Muscle of leg (tissue), 11 donors: ENCODE data around the gene CAMK2G. TPM values are rescaled to one million over a fixed set of nuclear protein-coding genes. Genes with fewer than 3 reads are reported as not detected.

ENCODE experiments used
- DNase-seq: peaks from one replicate; pipeline ENCODE4 v3.0.0; 2013
- H3K27ac ChIP-seq: one replicate; pipeline ENCODE4 v1.5.1; 2013; ENCODE audit warnings: mild to moderate bottlenecking, low read length, control low read depth
- H3K27me3 ChIP-seq: one replicate; pipeline ENCODE4 v1.6.1; 2013; ENCODE audit warnings: low read length; ENCODE audit not compliant: control insufficient read depth, insufficient read depth
- H3K36me3 ChIP-seq: one replicate; pipeline ENCODE4 v1.6.1; 2013; ENCODE audit warnings: low read length; ENCODE audit not compliant: control insufficient read depth, insufficient read depth
- H3K4me1 ChIP-seq: one replicate; pipeline ENCODE4 v1.6.1; 2013; ENCODE audit warnings: low read length; ENCODE audit not compliant: control insufficient read depth, insufficient read depth
- H3K4me3 ChIP-seq: one replicate; pipeline ENCODE4 v1.5.1; 2013; ENCODE audit warnings: low read length, control low read depth
- H3K9me3 ChIP-seq: replicated peaks from 2 replicates; pipeline ENCODE4 v1.6.1; 2013; ENCODE audit warnings: low read depth, low read length; ENCODE audit not compliant: control insufficient read depth
- WGBS: methylation state at CpG from one replicate; pipeline ENCODE4 v1.1.5; 2013; ENCODE audit warnings: missing lambda C conversion rate; ENCODE audit not compliant: insufficient coverage; 5-methylcytosine and 5-hydroxymethylcytosine counted together
- polyA plus RNA-seq, 8 donors: library from polyadenylated mRNA; unstranded; fragments of 120-200 nt; gene quantifications; one replicate each; pipeline versions ENCODE4 v1.2.1 to v1.2.3, GENCODE V29; 2013; ENCODE audit warnings: inconsistent platforms in 1 of 8, low replicate concordance in 1 of 8; ENCODE audit not compliant: insufficient read length in 8 of 8, insufficient read depth in 1 of 8
- total RNA-seq: library from RNA; stranded (reverse); fragments of 120-200 nt; gene quantifications from one replicate; pipeline ENCODE4 v1.2.4, GENCODE V29; 2013

Gene CAMK2G
- total and polyA plus RNA-seq, 9 donors, result 18.4 to 34.7 (median 25.3) TPM

DNA sequence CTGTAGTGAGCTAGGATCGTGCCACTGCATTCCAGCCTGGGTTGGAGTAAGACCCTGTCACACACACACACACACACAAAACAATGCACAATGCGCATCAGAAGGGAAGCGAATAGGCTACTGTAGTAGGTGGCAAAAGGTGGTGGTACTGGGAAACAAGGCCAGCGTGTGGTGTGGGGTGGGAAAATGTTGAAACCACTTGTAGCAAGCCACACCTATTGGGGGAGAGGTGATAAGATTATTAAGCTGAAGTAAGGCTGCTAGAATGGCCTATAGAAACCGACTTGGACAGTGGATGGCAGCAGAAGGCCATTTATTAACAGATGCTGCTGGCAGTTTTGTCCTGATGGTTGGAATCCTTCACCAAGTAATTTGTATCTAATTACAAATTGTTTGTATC lies 99.7 kb downstream of the CAMK2G start:
- Histone ChIP-seq H3K4me1 (peaks cover 27% of the 10 kb centered on the region), H3K4me3 (no peak overlapping the region), H3K27me3 (no peaks in the 10 kb centered on the region), H3K27ac (no peak overlapping the region), H3K9me3 (no peaks in the 10 kb centered on the region), H3K36me3 (peaks cover 55% of the 10 kb centered on the region)
- WGBS, result 50% methylated on average over 1 of the region's 5 CpGs
- DNase-seq, result no peak

DNA sequence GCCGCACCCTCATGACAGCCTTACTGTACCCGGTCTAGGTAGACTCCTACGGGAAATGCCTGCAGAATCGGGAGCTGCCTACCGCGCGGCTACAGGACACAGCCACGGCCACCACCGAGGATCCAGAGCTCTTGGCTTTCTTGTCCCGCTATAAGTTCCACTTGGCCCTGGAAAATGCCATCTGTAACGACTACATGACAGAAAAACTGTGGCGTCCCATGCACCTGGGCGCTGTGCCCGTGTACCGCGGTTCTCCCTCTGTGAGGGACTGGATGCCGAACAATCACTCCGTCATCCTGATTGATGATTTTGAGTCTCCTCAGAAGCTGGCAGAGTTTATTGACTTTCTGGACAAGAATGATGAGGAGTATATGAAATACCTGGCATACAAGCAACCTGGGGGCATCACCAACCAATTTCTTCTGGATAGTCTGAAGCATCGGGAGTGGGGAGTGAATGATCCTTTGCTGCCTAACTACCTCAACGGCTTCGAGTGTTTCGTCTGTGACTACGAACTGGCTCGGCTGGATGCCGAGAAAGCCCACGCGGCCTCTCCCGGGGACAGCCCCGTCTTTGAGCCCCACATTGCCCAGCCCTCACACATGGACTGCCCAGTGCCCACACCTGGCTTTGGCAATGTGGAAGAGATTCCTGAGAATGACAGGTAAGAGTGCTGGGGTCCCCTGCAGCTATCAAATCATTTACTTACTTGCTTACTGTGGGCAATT lies 101.0 kb downstream of the CAMK2G start:
- peaks cover 27% of the 10 kb centered on the region for H3K4me1 ChIP-seq
- WGBS, result 4% methylated on average over 26 of the region's 29 CpGs
- H3K36me3 ChIP-seq, result peaks cover 60% of the 10 kb centered on the region
- DNase-seq, result no peak
- peak overlapping the region; percentile 76 for H3K4me3 ChIP-seq
- H3K9me3 ChIP-seq, result no peaks in the 10 kb centered on the region
- H3K27ac ChIP-seq, result peak overlapping the region; percentile 98
- H3K27me3 ChIP-seq, result no peaks in the 10 kb centered on the region

DNA sequence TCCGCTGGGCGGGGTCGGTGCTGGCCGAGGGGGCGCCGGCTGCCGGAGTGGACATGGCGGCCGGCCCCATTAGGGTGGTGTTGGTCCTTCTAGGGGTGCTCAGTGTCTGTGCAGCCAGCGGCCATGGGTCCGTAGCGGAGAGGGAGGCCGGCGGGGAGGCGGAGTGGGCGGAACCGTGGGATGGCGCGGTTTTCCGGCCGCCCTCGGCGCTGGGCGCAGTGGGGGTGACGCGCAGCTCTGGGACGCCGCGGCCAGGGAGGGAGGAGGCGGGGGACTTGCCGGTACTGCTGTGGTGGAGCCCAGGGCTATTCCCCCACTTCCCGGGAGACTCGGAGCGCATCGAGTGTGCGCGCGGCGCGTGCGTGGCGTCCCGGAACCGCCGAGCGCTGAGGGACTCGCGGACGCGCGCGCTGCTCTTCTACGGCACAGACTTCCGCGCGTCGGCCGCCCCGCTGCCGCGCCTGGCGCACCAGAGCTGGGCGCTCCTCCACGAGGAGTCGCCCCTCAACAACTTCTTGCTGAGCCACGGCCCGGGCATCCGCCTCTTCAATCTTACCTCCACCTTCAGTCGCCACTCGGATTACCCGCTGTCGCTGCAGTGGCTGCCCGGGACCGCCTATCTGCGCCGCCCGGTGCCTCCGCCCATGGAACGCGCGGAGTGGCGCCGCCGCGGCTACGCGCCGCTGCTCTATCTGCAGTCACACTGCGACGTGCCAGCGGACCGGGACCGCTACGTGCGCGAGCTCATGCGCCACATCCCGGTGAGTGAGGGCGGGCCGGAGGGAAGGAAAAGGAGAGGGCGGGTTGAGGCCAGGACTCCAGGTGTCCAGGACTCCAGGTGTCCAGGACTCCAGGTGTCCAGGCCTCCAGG lies 101.8 kb downstream of the CAMK2G start:
- no peaks in the 10 kb centered on the region for H3K27me3 ChIP-seq
- WGBS, result under 1% methylated on average over 100 of the region's 101 CpGs
- peaks cover 62% of the 10 kb centered on the region for H3K36me3 ChIP-seq
- no peaks in the 10 kb centered on the region for H3K9me3 ChIP-seq
- peak overlapping the region; percentile 98 for H3K27ac ChIP-seq
- DNase-seq, result peak; percentile 95
- H3K4me3 ChIP-seq, result peak overlapping the region; percentile 76
- H3K4me1 ChIP-seq, result peaks cover 27% of the 10 kb centered on the region

DNA sequence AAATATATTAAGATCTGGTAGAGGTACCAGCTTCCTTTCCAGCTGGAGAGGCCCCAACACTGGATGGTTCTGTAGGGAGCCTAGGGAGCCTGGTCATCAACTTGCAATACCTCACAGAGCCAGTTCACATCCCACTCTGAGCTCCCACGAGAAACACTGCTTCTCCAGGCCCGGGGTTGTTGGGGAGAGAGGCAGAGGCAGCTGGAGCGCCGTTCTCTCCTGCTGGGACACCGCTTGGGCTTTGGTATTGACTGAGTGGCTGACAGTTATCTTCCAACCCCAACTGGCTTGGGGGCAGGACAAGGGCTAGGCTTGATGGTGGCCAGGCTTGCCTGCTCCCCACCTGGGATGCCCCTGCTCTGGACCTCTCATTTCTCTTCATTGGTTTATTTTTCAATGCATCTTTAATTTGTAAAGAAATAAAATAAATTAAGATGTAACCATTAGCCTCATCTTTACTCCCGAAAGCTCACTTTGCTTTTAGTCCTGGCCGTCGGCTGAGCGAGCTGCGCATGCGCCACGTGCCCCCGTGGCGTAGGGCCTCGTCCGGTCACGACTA lies 102.6 kb downstream of the CAMK2G start:
- 0% methylated on average over 11 of the region's 17 CpGs for WGBS
- Histone ChIP-seq H3K27ac (peak overlapping the region; percentile 98), H3K27me3 (no peaks in the 10 kb centered on the region), H3K4me3 (peak overlapping the region; percentile 76), H3K36me3 (peaks cover 69% of the 10 kb centered on the region), H3K9me3 (no peaks in the 10 kb centered on the region), H3K4me1 (peaks cover 27% of the 10 kb centered on the region)
- peak; percentile 37 for DNase-seq

DNA sequence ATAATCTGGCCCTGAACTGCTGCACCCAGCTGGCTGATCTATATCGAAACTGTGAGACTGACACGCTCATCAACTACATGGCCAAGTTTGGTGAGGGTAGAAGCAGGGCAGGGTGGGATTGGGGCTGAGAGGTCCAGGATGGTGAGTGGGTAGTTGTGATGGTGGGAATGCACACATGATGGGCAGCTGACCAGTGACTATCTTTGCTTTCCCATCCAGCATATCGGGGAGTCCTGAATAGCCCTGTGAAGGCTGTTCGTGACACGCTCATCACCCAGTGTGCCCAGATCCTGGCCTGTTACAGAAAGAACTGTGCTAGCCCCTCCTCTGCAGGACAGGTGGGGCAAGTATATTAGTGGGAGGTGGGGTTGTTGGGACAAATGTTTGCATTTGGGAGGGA lies 105.0 kb downstream of the CAMK2G start:
- 91% methylated on average over 5 of the region's 5 CpGs for WGBS
- no peak for DNase-seq

DNA sequence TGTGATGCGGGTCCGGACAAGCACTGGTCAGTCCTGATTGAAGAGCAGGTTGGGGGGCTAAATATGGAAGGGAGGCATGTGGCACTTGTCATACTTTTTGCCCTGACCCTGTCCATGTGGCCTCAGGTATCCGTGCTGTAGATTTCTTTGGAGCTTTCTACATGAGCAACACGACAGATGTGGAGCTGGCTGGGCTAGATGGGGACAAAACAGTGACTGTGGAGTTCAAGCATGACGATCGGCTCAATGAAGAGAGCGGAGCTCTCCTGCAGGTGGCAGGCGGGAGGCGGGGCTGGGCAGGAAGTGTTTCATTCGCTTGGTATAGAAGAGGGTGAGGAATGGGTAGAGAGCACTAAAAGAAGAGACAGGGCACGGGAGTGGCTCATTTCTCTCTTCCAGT lies 105.5 kb downstream of the CAMK2G start:
- 76% methylated on average over 9 of the region's 11 CpGs for WGBS
- no peaks in the 10 kb centered on the region for H3K27me3 ChIP-seq
- H3K36me3 ChIP-seq, result peaks cover 79% of the 10 kb centered on the region
- DNase-seq, result no peak
- H3K9me3 ChIP-seq, result no peaks in the 10 kb centered on the region
- peaks cover 17% of the 10 kb centered on the region for H3K4me1 ChIP-seq
- no peak overlapping the region for H3K4me3 ChIP-seq
- H3K27ac ChIP-seq, result no peak overlapping the region

More for the DNA sequence above, 105.0 kb downstream of the CAMK2G start:
- Histone ChIP-seq H3K4me3 (no peak overlapping the region), H3K4me1 (peaks cover 22% of the 10 kb centered on the region), H3K9me3 (no peaks in the 10 kb centered on the region), H3K27me3 (no peaks in the 10 kb centered on the region), H3K36me3 (peaks cover 77% of the 10 kb centered on the region), H3K27ac (no peak overlapping the region)

DNA sequence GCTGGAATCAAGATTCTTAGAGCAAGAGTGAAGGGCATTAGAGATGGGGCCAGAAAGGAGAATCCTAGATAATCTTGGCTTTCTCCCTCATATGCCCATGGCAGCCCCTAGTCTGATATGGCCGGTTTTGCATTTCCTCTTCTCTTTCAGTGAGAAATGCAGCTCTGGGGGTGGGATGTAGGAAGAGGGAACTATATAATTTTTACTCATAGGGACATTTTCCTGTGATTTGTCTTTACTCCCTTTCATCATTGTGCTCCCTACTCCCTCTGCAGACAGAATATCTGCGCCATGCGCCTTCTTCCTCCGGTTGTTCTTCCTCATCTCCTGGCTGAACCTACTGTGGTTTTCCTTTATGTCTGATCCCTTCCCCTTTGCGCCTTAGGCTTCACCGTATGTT lies 109.3 kb downstream of the CAMK2G start:
- H3K36me3 ChIP-seq, result peaks cover 95% of the 10 kb centered on the region
- no peaks in the 10 kb centered on the region for H3K27me3 ChIP-seq
- no peak for DNase-seq
- no peaks in the 10 kb centered on the region for H3K9me3 ChIP-seq
- WGBS, result 87% methylated on average over 4 of the region's 6 CpGs
- H3K27ac ChIP-seq, result no peak overlapping the region
- no peak overlapping the region for H3K4me3 ChIP-seq
- peaks cover 5% of the 10 kb centered on the region for H3K4me1 ChIP-seq

DNA sequence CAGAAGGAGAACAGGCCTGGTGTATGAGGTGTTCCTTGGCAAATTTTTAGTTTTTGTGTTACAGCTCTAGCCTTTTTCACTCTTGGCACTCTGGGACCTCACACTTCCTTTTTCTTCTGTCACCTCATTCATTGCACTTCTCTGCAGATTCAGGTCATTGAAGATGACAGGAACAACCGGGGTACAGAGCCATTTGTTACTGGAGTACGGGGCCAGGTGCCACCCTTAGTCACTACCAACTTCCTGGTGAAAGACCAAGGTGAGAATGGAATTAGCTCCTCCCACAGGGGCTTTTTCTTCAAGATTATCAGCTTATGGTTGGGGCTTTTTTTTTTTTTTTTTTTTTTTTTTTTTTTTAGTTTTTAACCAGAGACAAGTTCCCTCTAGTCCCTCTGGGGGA lies 111.0 kb downstream of the CAMK2G start:
- peaks cover 7% of the 10 kb centered on the region for H3K4me1 ChIP-seq
- no peak for DNase-seq
- no CpG with 5 or more reads among the region's 2 CpGs for WGBS
- H3K36me3 ChIP-seq, result peaks cover 91% of the 10 kb centered on the region
- H3K27me3 ChIP-seq, result no peaks in the 10 kb centered on the region
- no peaks in the 10 kb centered on the region for H3K9me3 ChIP-seq
- no peak overlapping the region for H3K27ac ChIP-seq
- H3K4me3 ChIP-seq, result no peak overlapping the region

DNA sequence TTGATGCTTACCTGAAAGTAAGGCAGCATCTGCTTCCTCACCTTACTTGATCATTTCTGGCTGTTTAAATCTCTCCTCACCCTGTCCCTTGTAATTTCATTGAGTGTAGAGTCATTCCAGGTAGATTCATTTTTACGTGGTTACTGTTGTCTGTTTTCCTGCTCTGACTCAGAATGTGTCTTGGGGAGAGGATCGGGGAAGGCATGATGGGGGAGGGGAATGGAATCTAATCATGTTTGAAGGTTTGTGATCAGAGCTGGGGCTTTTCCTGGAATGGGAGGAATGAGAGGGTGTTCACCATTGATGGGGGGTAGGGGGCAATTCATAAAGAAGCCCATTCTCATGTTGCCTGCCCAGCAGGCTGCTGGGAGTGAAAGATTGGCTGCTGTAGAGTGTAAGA lies 111.4 kb downstream of the CAMK2G start:
- H3K4me1 ChIP-seq, result peaks cover 7% of the 10 kb centered on the region
- WGBS, result 80% methylated on average over 1 of the region's 2 CpGs
- no peak for DNase-seq
- peaks cover 87% of the 10 kb centered on the region for H3K36me3 ChIP-seq
- no peaks in the 10 kb centered on the region for H3K27me3 ChIP-seq
- H3K4me3 ChIP-seq, result no peak overlapping the region
- H3K27ac ChIP-seq, result no peak overlapping the region
- no peaks in the 10 kb centered on the region for H3K9me3 ChIP-seq
